ENCODE measurements around the gene CAPZA1. TPM values are rescaled to one million over a fixed set of nuclear protein-coding genes. Genes with fewer than 3 reads are reported as not detected.

Gene CAPZA1
- total and polyA plus RNA-seq, 4 donors = 28.6 to 74.8 (median 48.9) TPM

- no peaks in the 10 kb centered on the region for H3K9me3 ChIP-seq (ENCODE audit: control insufficient read depth in 4 of 4, low read length in 3 of 4)
- no peak for DNase-seq (ENCODE audit: low spot score)
- H3K9ac ChIP-seq (ENCODE audit: low read depth in 1 of 2, low read length in 2 of 2) = peak overlapping the region in 1 of 2 donors; percentile 39
- H3K36me3 ChIP-seq (ENCODE audit: control insufficient read depth in 4 of 4, insufficient read depth in 3 of 4, low read depth in 1 of 4, low read length in 3 of 4) = peaks cover 0 to 2% (median 0%) of the 10 kb centered on the region in 4 donors
- peaks cover 20 to 51% (median 39%) of the 10 kb centered on the region in 4 donors for H3K4me1 ChIP-seq (ENCODE audit: control insufficient read depth in 4 of 4, insufficient read depth in 4 of 4, low read length in 3 of 4)
- WGBS = 55% methylated on average over 7 of the region's 7 CpGs
- TF ChIP-seq RAD21 (IDR thresholded peaks at IDR 0.05) = no peak
- H3K27me3 ChIP-seq (ENCODE audit: control insufficient read depth in 4 of 4, insufficient read depth in 4 of 4, low read length in 3 of 4) = no peaks in the 10 kb centered on the region
- H3K4me3 ChIP-seq (ENCODE audit: low read depth in 1 of 3, low read length in 3 of 3) = peak overlapping the region in 1 of 3 donors; percentile 83
- H3K27ac ChIP-seq (ENCODE audit: low read depth in 1 of 2, low read length in 2 of 2) = peak overlapping the region; percentile 78
Measured at GRCh38 chr1:112704391-112704933, 84.8 kb downstream of the CAPZA1 start.

GRCh38 chr1:112704934-112705627 is 85.4 kb downstream of the CAPZA1 start:
- Histone ChIP-seq H3K27ac (ENCODE audit: low read depth in 1 of 2, low read length in 2 of 2) (peak overlapping the region; percentile 78), H3K9ac (ENCODE audit: low read depth in 1 of 2, low read length in 2 of 2) (peak overlapping the region; percentile 56 to 59), H3K9me3 (ENCODE audit: control insufficient read depth in 4 of 4, low read length in 3 of 4) (no peaks in the 10 kb centered on the region), H3K36me3 (ENCODE audit: control insufficient read depth in 4 of 4, insufficient read depth in 3 of 4, low read depth in 1 of 4, low read length in 3 of 4) (peaks cover 0 to 2% (median 0%) of the 10 kb centered on the region in 4 donors), H3K4me3 (ENCODE audit: low read depth in 1 of 3, low read length in 3 of 3) (peak overlapping the region; percentile 63 to 83 (median 69)), H3K27me3 (ENCODE audit: control insufficient read depth in 4 of 4, insufficient read depth in 4 of 4, low read length in 3 of 4) (no peaks in the 10 kb centered on the region), H3K4me1 (ENCODE audit: control insufficient read depth in 4 of 4, insufficient read depth in 4 of 4, low read length in 3 of 4) (peaks cover 16 to 45% (median 33%) of the 10 kb centered on the region in 4 donors)
- 24% methylated on average over 13 of the region's 13 CpGs for WGBS
- peak; percentile 58 for DNase-seq (ENCODE audit: low spot score)
- no peak for TF ChIP-seq ATF3 (IDR thresholded peaks at IDR 0.05)
- TF ChIP-seq HNF4A (conservative IDR thresholded peaks at IDR 0.05) = peak; percentile 62 to 66
- no peak for TF ChIP-seq FOXA1 (IDR thresholded peaks at IDR 0.05)
- TF ChIP-seq HNF4G (IDR thresholded peaks at IDR 0.05) = no peak
- TF ChIP-seq EGR1 (IDR thresholded peaks at IDR 0.05; ENCODE audit: low read depth in 2 of 2) = no peak
- peak; percentile 65 for TF ChIP-seq TAF1 (conservative IDR thresholded peaks at IDR 0.05)
- TF ChIP-seq RXRA (IDR thresholded peaks at IDR 0.05) = peak; percentile 13 to 54
- TF ChIP-seq REST (IDR thresholded peaks at IDR 0.05) = no peak
- TF ChIP-seq GABPA (IDR thresholded peaks at IDR 0.05 in 1 of 2, conservative IDR thresholded peaks at IDR 0.05 in 1 of 2) = peak in 1 of 2 donors; percentile 26
- peak in 1 of 2 donors; percentile 43 for TF ChIP-seq JUND (IDR thresholded peaks at IDR 0.05)
- peak; percentile 58 for TF ChIP-seq MAX (IDR thresholded peaks at IDR 0.05)
- peak; percentile 84 for TF ChIP-seq NR2F2 (IDR thresholded peaks at IDR 0.05)
- TF ChIP-seq CTCF (IDR thresholded peaks at IDR 0.05; ENCODE audit: low read depth, low read length, missing input control) = no peak
- TF ChIP-seq SP1 (IDR thresholded peaks at IDR 0.05) = peak; percentile 77
- no peak for TF ChIP-seq ZBTB33 (IDR thresholded peaks at IDR 0.05)
- TF ChIP-seq FOXA2 (IDR thresholded peaks at IDR 0.05) = no peak
- TF ChIP-seq YY1 (IDR thresholded peaks at IDR 0.05) = peak; percentile 27
- TF ChIP-seq RAD21 (IDR thresholded peaks at IDR 0.05) = peak; percentile 10 to 59
